T-helper 1 cell treated with Interleukin-12 subunit alpha and Interleukin-12 subunit beta and Interleukin-4 antibody, amounts not matched to agents 30 μg/mL and 1 μg/mL, for 36 hours (primary cell): Measurements from ENCODE around the gene OR1E2.
"Not testable (repeated sequence)": the region's sequence is repeated elsewhere in the genome, so short reads cannot be mapped to it uniquely, and the experiment has no call there.

Source experiments
- H3K27ac Mint-ChIP-seq: one replicate; pipeline ENCODE4 v1.8.0; 2021; ENCODE audit warnings: mild to moderate bottlenecking, mixed read lengths
- H3K27me3 Mint-ChIP-seq: one replicate; pipeline ENCODE4 v1.8.0; 2021; ENCODE audit warnings: low read depth, mixed read lengths
- H3K36me3 Mint-ChIP-seq: one replicate; pipeline ENCODE4 v1.8.0; 2021; ENCODE audit warnings: low read depth, mixed read lengths
- H3K4me1 Mint-ChIP-seq: one replicate; pipeline ENCODE4 v1.8.0; 2021; ENCODE audit warnings: low read depth, mixed read lengths
- H3K4me3 Mint-ChIP-seq: one replicate; pipeline ENCODE4 v1.8.0; 2021; ENCODE audit warnings: mild to moderate bottlenecking, moderate library complexity, mixed read lengths
- H3K9me3 Mint-ChIP-seq: one replicate; pipeline ENCODE4 v1.8.0; 2021; ENCODE audit warnings: mixed read lengths

The OR1E2 gene

GRCh38 chr17:3433741-3434140 lies at the start of gene OR1E2:
Gene OR1E2, minus strand, starts transcription at chr17:3433841. Its CDS starts 0 bp downstream, at chr17:3433841.
- Mint-ChIP-seq H3K9me3 (no peaks in the 10 kb centered on the region), H3K4me3 (no peak within 1 kb of the TSS), H3K4me1 (no peaks in the 10 kb centered on the region), H3K36me3 (no peaks in the 10 kb centered on the region), H3K27me3 (no peaks in the 10 kb centered on the region), H3K27ac (no peak within 1 kb of the TSS)

- H3K36me3 Mint-ChIP-seq = no peaks in the 10 kb centered on the region
- H3K27me3 Mint-ChIP-seq = peaks cover 34% of the 10 kb centered on the region
Observed at GRCh38 chr17:3482852-3483251, 49.2 kb upstream of the OR1E2 start.

GRCh38 chr17:3479988-3480387 lies 46.3 kb upstream of the OR1E2 start:
- no peaks in the 10 kb centered on the region for H3K36me3 Mint-ChIP-seq

More at GRCh38 chr17:3482852-3483251, 49.2 kb upstream of the OR1E2 start:
- Mint-ChIP-seq H3K4me1 (no peaks in the 10 kb centered on the region), H3K4me3 (no peak overlapping the region), H3K27ac (no peak overlapping the region), H3K9me3 (no peaks in the 10 kb centered on the region)

GRCh38 chr17:3475812-3476610 lies 42.4 kb upstream of the OR1E2 start, which contains the start of gene ASPA:
Gene ASPA, plus strand, starts transcription at chr17:3475997. Its CDS starts 163 bp downstream, at chr17:3476160.
- no peak within 1 kb of the TSS for H3K27ac Mint-ChIP-seq
- no peaks in the 10 kb centered on the region for H3K4me1 Mint-ChIP-seq
- H3K9me3 Mint-ChIP-seq = no peaks in the 10 kb centered on the region
- no peak within 1 kb of the TSS for H3K4me3 Mint-ChIP-seq
- H3K36me3 Mint-ChIP-seq = no peaks in the 10 kb centered on the region
- H3K27me3 Mint-ChIP-seq = peaks cover 9% of the 10 kb centered on the region

More at GRCh38 chr17:3479988-3480387, 46.3 kb upstream of the OR1E2 start:
- H3K4me1 Mint-ChIP-seq = no peaks in the 10 kb centered on the region
- H3K27me3 Mint-ChIP-seq = peaks cover 20% of the 10 kb centered on the region
- no peak overlapping the region for H3K27ac Mint-ChIP-seq
- H3K4me3 Mint-ChIP-seq = no peak overlapping the region
- no peaks in the 10 kb centered on the region for H3K9me3 Mint-ChIP-seq

- Mint-ChIP-seq H3K36me3 (no peaks in the 10 kb centered on the region), H3K4me3 (no peak overlapping the region), H3K9me3 (no peaks in the 10 kb centered on the region), H3K27ac (no peak overlapping the region), H3K27me3 (peaks cover 9% of the 10 kb centered on the region), H3K4me1 (no peaks in the 10 kb centered on the region)
Observed at GRCh38 chr17:3475251-3475685, 41.6 kb upstream of the OR1E2 start.

GRCh38 chr17:3474212-3474611 lies 40.6 kb upstream of the OR1E2 start:
- Mint-ChIP-seq H3K4me3 (no peak overlapping the region), H3K27ac (no peak overlapping the region), H3K4me1 (no peaks in the 10 kb centered on the region), H3K27me3 (peaks cover 6% of the 10 kb centered on the region), H3K36me3 (no peaks in the 10 kb centered on the region), H3K9me3 (no peaks in the 10 kb centered on the region)

- H3K9me3 Mint-ChIP-seq = no peaks in the 10 kb centered on the region
- H3K4me1 Mint-ChIP-seq = no peaks in the 10 kb centered on the region
- peaks cover 4% of the 10 kb centered on the region for H3K27me3 Mint-ChIP-seq
- H3K36me3 Mint-ChIP-seq = no peaks in the 10 kb centered on the region
- no peak overlapping the region for H3K27ac Mint-ChIP-seq
- no peak overlapping the region for H3K4me3 Mint-ChIP-seq
Observed at GRCh38 chr17:3472137-3472536, 38.5 kb upstream of the OR1E2 start.

GRCh38 chr17:3471599-3471998 lies 38.0 kb upstream of the OR1E2 start, which contains the start of gene SPATA22:
Gene SPATA22, minus strand, starts transcription at chr17:3471819. Its CDS starts 2,494 bp downstream, at chr17:3469325.
- H3K27ac Mint-ChIP-seq = no peak within 1 kb of the TSS
- H3K4me1 Mint-ChIP-seq = no peaks in the 10 kb centered on the region
- no peaks in the 10 kb centered on the region for H3K36me3 Mint-ChIP-seq
- no peaks in the 10 kb centered on the region for H3K9me3 Mint-ChIP-seq
- no peak within 1 kb of the TSS for H3K4me3 Mint-ChIP-seq
- H3K27me3 Mint-ChIP-seq = peaks cover 4% of the 10 kb centered on the region

- no peaks in the 10 kb centered on the region for H3K9me3 Mint-ChIP-seq
- no peaks in the 10 kb centered on the region for H3K36me3 Mint-ChIP-seq
- H3K27ac Mint-ChIP-seq = no peak overlapping the region
- peaks cover 4% of the 10 kb centered on the region for H3K27me3 Mint-ChIP-seq
- H3K4me1 Mint-ChIP-seq = no peaks in the 10 kb centered on the region
- no peak overlapping the region for H3K4me3 Mint-ChIP-seq
Observed at GRCh38 chr17:3469529-3469928, 35.9 kb upstream of the OR1E2 start.

- H3K9me3 Mint-ChIP-seq, H3K4me3 Mint-ChIP-seq, H3K27me3 Mint-ChIP-seq, H3K4me1 Mint-ChIP-seq, H3K36me3 Mint-ChIP-seq, H3K27ac Mint-ChIP-seq: not testable (repeated sequence)
Observed at GRCh38 chr17:3466355-3466754, 32.7 kb upstream of the OR1E2 start.

- no peak overlapping the region for H3K27ac Mint-ChIP-seq
- no peaks in the 10 kb centered on the region for H3K4me1 Mint-ChIP-seq
- H3K9me3 Mint-ChIP-seq = no peaks in the 10 kb centered on the region
- H3K36me3 Mint-ChIP-seq = no peaks in the 10 kb centered on the region
- H3K27me3 Mint-ChIP-seq = peaks cover 22% of the 10 kb centered on the region
- no peak overlapping the region for H3K4me3 Mint-ChIP-seq
Observed at GRCh38 chr17:3448059-3448665, 14.5 kb upstream of the OR1E2 start.

GRCh38 chr17:3447625-3448024 lies 14.0 kb upstream of the OR1E2 start:
- H3K36me3 Mint-ChIP-seq = no peaks in the 10 kb centered on the region
- no peaks in the 10 kb centered on the region for H3K9me3 Mint-ChIP-seq
- no peaks in the 10 kb centered on the region for H3K4me1 Mint-ChIP-seq
- peaks cover 21% of the 10 kb centered on the region for H3K27me3 Mint-ChIP-seq
- no peak overlapping the region for H3K27ac Mint-ChIP-seq
- H3K4me3 Mint-ChIP-seq = no peak overlapping the region

GRCh38 chr17:3440451-3440850 lies 6.8 kb upstream of the OR1E2 start:
- H3K36me3 Mint-ChIP-seq = no peaks in the 10 kb centered on the region
- H3K4me3 Mint-ChIP-seq = no peak overlapping the region
- H3K4me1 Mint-ChIP-seq = no peaks in the 10 kb centered on the region
- no peaks in the 10 kb centered on the region for H3K9me3 Mint-ChIP-seq
- H3K27ac Mint-ChIP-seq = no peak overlapping the region
- peaks cover 16% of the 10 kb centered on the region for H3K27me3 Mint-ChIP-seq

- H3K4me3 Mint-ChIP-seq = no peak overlapping the region
- no peaks in the 10 kb centered on the region for H3K4me1 Mint-ChIP-seq
- H3K27me3 Mint-ChIP-seq = peaks cover 11% of the 10 kb centered on the region
- H3K9me3 Mint-ChIP-seq = no peaks in the 10 kb centered on the region
- no peaks in the 10 kb centered on the region for H3K36me3 Mint-ChIP-seq
- H3K27ac Mint-ChIP-seq = no peak overlapping the region
Observed at GRCh38 chr17:3438368-3438767, 4.7 kb upstream of the OR1E2 start.

- not testable (repeated sequence) for H3K27me3 Mint-ChIP-seq, H3K9me3 Mint-ChIP-seq, H3K4me1 Mint-ChIP-seq, H3K4me3 Mint-ChIP-seq, H3K27ac Mint-ChIP-seq, H3K36me3 Mint-ChIP-seq
Observed at GRCh38 chr17:3433215-3433614, 426 bp downstream of the OR1E2 start.
